GM10248 (cell line): ENCODE data around the gene MPHOSPH10.

Source experiments
- CTCF ChIA-PET: fragments of 300-600 bp; sonication (Branson Sonifier 250); formaldehyde crosslinking; extraction: SDS; loops from one replicate; lab custom pipeline; 2021; ENCODE audit warnings: antibody characterized with exemption; lab: Yijun Ruan, JAX
- POLR2A ChIA-PET: fragments of 350-650 bp; sonication (Branson Sonifier 250); formaldehyde crosslinking; extraction: SDS; loops from one replicate; lab custom pipeline; 2020; ENCODE audit warnings: antibody characterized with exemption; lab: Yijun Ruan, JAX
- DNase-seq: peaks from one replicate; pipeline ENCODE4 v3.0.0; 2012; ENCODE audit errors: extremely low spot score
- TF ChIP-seq, protein P1 (sequence below): IDR thresholded peaks from 2 replicates; pipeline ENCODE4 v1.5.1; 2012; ENCODE audit warnings: mild to moderate bottlenecking, low read depth; ENCODE audit errors: extremely low read depth, missing control alignments, control extremely low read depth

MPHOSPH10 gene

DNA sequence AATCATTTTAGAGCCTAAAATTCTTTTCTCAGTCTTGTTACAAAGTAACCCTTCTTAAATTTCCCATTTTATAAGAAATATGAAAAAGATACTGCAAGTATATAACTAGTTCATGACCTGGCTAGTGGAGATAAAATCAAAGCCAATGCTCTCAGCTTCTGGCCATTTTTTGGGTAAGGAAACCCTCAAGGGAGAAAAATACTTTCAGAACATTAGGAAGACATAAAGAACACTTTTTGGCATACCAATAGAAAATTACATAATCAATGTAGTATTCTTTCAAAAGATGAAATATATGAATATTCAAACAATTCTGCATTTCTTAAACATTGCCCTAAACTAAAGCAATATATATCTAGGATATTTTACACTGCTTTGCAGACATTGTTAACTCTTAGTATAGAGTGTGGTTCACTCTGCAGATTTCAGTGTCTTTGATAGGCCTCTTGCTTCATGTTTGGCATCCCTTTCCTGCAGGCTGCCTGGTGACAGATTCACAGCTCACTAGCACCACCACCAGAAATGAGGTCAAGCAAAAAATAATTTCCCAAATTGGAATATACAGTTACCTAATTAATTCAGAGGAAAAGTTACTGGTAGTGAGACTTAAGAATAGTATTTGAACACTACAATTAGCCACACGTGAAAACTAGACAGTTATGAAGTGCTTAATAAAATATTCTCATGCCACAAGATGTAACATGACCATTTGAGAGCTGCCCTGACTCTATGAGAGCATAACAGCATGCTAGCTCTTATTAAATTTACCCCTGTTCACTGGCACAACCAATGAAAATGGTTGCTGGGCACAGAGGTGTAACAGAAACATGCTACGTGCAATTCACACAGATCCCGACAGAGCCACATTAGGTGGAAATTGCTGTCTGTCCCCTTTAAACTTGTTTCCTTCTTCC, 60.5 kb downstream of the MPHOSPH10 start:
- CTCF ChIA-PET: interaction anchor here (1.7 kb wide), 1 partner anchor 190 kb away, joined by 4 read pairs; no protein-coding TSS in a partner anchor
- TF ChIP-seq, protein P1, sequence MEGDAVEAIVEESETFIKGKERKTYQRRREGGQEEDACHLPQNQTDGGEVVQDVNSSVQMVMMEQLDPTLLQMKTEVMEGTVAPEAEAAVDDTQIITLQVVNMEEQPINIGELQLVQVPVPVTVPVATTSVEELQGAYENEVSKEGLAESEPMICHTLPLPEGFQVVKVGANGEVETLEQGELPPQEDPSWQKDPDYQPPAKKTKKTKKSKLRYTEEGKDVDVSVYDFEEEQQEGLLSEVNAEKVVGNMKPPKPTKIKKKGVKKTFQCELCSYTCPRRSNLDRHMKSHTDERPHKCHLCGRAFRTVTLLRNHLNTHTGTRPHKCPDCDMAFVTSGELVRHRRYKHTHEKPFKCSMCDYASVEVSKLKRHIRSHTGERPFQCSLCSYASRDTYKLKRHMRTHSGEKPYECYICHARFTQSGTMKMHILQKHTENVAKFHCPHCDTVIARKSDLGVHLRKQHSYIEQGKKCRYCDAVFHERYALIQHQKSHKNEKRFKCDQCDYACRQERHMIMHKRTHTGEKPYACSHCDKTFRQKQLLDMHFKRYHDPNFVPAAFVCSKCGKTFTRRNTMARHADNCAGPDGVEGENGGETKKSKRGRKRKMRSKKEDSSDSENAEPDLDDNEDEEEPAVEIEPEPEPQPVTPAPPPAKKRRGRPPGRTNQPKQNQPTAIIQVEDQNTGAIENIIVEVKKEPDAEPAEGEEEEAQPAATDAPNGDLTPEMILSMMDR: no peak
- no peak for DNase-seq
- POLR2A ChIA-PET: interaction anchor here (0.5 kb wide), 1 partner anchor 320 kb away, joined by 3 read pairs; no protein-coding TSS in a partner anchor

DNA sequence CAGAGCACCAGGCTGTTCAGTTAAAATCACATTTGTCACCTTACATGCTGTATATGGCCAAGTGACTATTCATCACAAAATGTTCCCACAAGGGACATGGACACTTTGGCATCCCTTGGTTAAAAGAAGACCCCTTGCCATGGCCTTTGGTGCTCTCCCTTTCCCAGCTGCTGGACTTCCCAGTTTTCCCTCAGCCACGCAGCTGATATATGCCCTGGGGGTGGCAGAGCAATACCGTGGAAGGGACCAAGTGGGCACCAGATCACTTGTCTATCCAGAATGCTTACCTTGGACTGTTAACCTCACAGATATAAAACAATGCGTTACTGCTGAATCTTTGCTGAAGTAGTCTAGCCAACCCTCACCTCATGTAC, 61.1 kb downstream of the MPHOSPH10 start:
- TF ChIP-seq, protein P1: no peak
- CTCF ChIA-PET: interaction anchor here (1.4 kb wide), 1 partner anchor 11 kb away, joined by 4 read pairs; no protein-coding TSS in a partner anchor

More for the DNA sequence above, 61.1 kb downstream of the MPHOSPH10 start:
- no peak for DNase-seq
- POLR2A ChIA-PET: interaction anchor here (0.5 kb wide), 1 partner anchor 319 kb away, joined by 3 read pairs; no protein-coding TSS in a partner anchor
